T-helper 17 cell (primary cell): ENCODE data around the gene JMJD8. TPM values are rescaled to one million over a fixed set of nuclear protein-coding genes. Genes with fewer than 3 reads are reported as not detected.

Experiments used
- ATAC-seq: fragments of 150-1000 bp; cut with Tn5 transposase; 2 replicates; pipeline ENCODE4 v1.10.0; 2021; ENCODE audit warnings: mild to moderate bottlenecking, moderate library complexity
- DNase-seq, 3 donors: peaks; one replicate each; pipeline versions ENCODE4 v3.0.0 to v3.0.0-alpha.2; 2020 to 2021
- H3K9me3 ChIP-seq: one replicate; pipeline ENCODE4 v1.7.0; 2013; ENCODE audit warnings: low read length, mild to moderate bottlenecking; ENCODE audit not compliant: control insufficient read depth, poor library complexity, severe bottlenecking
- H3K27ac Mint-ChIP-seq: one replicate; pipeline ENCODE4 v1.8.0; 2022; ENCODE audit warnings: mild to moderate bottlenecking, moderate library complexity, mixed read lengths
- H3K27me3 Mint-ChIP-seq: one replicate; pipeline ENCODE4 v1.8.0; 2022; ENCODE audit warnings: mixed read lengths
- H3K36me3 Mint-ChIP-seq: one replicate; pipeline ENCODE4 v1.8.0; 2022; ENCODE audit warnings: low read depth, mixed read lengths
- H3K4me1 Mint-ChIP-seq: one replicate; pipeline ENCODE4 v1.8.0; 2022; ENCODE audit warnings: mild to moderate bottlenecking, mixed read lengths
- H3K4me3 Mint-ChIP-seq: one replicate; pipeline ENCODE4 v1.8.0; 2022; ENCODE audit warnings: mild to moderate bottlenecking, moderate library complexity, mixed read lengths
- total RNA-seq, 4 donors: library from RNA in 2 of 4; stranded (reverse) in 2 of 4; gene quantifications; one replicate each; pipeline ENCODE4 v1.2.3 and lab custom pipeline; 2022 to 2026

JMJD8 gene
- total RNA-seq, 2 donors from 2014 or later, result 28.0 to 36.1 TPM

GRCh38 chr16:726188-726437 is 42.0 kb upstream of the JMJD8 start:
- H3K9me3 ChIP-seq, result no peaks in the 10 kb centered on the region
- H3K4me1 Mint-ChIP-seq, result no peaks in the 10 kb centered on the region
- H3K4me3 Mint-ChIP-seq, result peak overlapping the region; percentile 41
- H3K27ac Mint-ChIP-seq, result peak overlapping the region; percentile 54
- no peaks in the 10 kb centered on the region for H3K27me3 Mint-ChIP-seq
- DNase-seq (no peak), ATAC-seq (no peak)
- no peaks in the 10 kb centered on the region for H3K36me3 Mint-ChIP-seq

- no peak for DNase-seq
- H3K27ac Mint-ChIP-seq, result no peak overlapping the region
- peak overlapping the region; percentile 41 for H3K4me3 Mint-ChIP-seq
These were observed 41.5 kb upstream of the JMJD8 start for GRCh38 chr16:725463-726187.

GRCh38 chr16:725041-725376 is 40.9 kb upstream of the JMJD8 start:
- Mint-ChIP-seq H3K27me3 (no peaks in the 10 kb centered on the region), H3K27ac (no peak overlapping the region), H3K4me1 (peaks cover 2% of the 10 kb centered on the region), H3K4me3 (no peak overlapping the region), H3K36me3 (no peaks in the 10 kb centered on the region)
- no peaks in the 10 kb centered on the region for H3K9me3 ChIP-seq
- DNase-seq (no peak), ATAC-seq (no peak)

More at GRCh38 chr16:725463-726187, 41.5 kb upstream of the JMJD8 start:
- H3K27me3 Mint-ChIP-seq, result no peaks in the 10 kb centered on the region
- no peaks in the 10 kb centered on the region for H3K9me3 ChIP-seq
- no peaks in the 10 kb centered on the region for H3K4me1 Mint-ChIP-seq
- no peaks in the 10 kb centered on the region for H3K36me3 Mint-ChIP-seq
- no peak for ATAC-seq

- peaks cover 4% of the 10 kb centered on the region for H3K4me1 Mint-ChIP-seq
- H3K4me3 Mint-ChIP-seq, result no peak overlapping the region
- H3K36me3 Mint-ChIP-seq, result no peaks in the 10 kb centered on the region
- no peak overlapping the region for H3K27ac Mint-ChIP-seq
- DNase-seq (no peak), ATAC-seq (no peak)
- H3K27me3 Mint-ChIP-seq, result no peaks in the 10 kb centered on the region
- no peaks in the 10 kb centered on the region for H3K9me3 ChIP-seq
These were observed 40.3 kb upstream of the JMJD8 start for GRCh38 chr16:724188-725040.

GRCh38 chr16:723695-724094 is 39.6 kb upstream of the JMJD8 start:
- no peaks in the 10 kb centered on the region for H3K36me3 Mint-ChIP-seq
- H3K27ac Mint-ChIP-seq, result no peak overlapping the region
- DNase-seq (no peak), ATAC-seq (no peak)
- H3K9me3 ChIP-seq, result no peaks in the 10 kb centered on the region
- no peaks in the 10 kb centered on the region for H3K27me3 Mint-ChIP-seq
- H3K4me1 Mint-ChIP-seq, result peaks cover 8% of the 10 kb centered on the region
- H3K4me3 Mint-ChIP-seq, result no peak overlapping the region

- H3K27me3 Mint-ChIP-seq, result no peaks in the 10 kb centered on the region
- H3K9me3 ChIP-seq, result no peaks in the 10 kb centered on the region
- ATAC-seq, result no peak
- no peak overlapping the region for H3K27ac Mint-ChIP-seq
- peak overlapping the region; percentile 70 for H3K4me3 Mint-ChIP-seq
- H3K36me3 Mint-ChIP-seq, result no peaks in the 10 kb centered on the region
- H3K4me1 Mint-ChIP-seq, result peaks cover 8% of the 10 kb centered on the region
- DNase-seq, result no peak
These were observed 38.9 kb upstream of the JMJD8 start for GRCh38 chr16:722835-723633.

- H3K9me3 ChIP-seq, result no peaks in the 10 kb centered on the region
- no peak for ATAC-seq
- no peaks in the 10 kb centered on the region for H3K36me3 Mint-ChIP-seq
- H3K4me1 Mint-ChIP-seq, result peaks cover 8% of the 10 kb centered on the region
- peak overlapping the region; percentile 67 for H3K4me3 Mint-ChIP-seq
- H3K27ac Mint-ChIP-seq, result no peak overlapping the region
- DNase-seq, result no peak
- H3K27me3 Mint-ChIP-seq, result no peaks in the 10 kb centered on the region
These were observed 37.8 kb upstream of the JMJD8 start for GRCh38 chr16:721765-722540.

- H3K27me3 Mint-ChIP-seq, result peaks cover 5% of the 10 kb centered on the region
- peak within 1 kb of the TSS; percentile 83 for H3K4me3 Mint-ChIP-seq
- no peaks in the 10 kb centered on the region for H3K36me3 Mint-ChIP-seq
- peak; percentile 56 to 62 (median 58) for DNase-seq
- ATAC-seq, result peak; percentile 81
- peaks cover 11% of the 10 kb centered on the region for H3K4me1 Mint-ChIP-seq
- H3K9me3 ChIP-seq, result no peaks in the 10 kb centered on the region
- H3K27ac Mint-ChIP-seq, result no peak within 1 kb of the TSS
These were observed 37.0 kb upstream of the JMJD8 start, which contains the start of gene ANTKMT for GRCh38 chr16:720990-721764. Gene ANTKMT (plus strand): TSS chr16:721146. CDS start chr16:721275, 129 bp downstream.

GRCh38 chr16:720447-720989 is 36.4 kb upstream of the JMJD8 start:
- DNase-seq (no peak), ATAC-seq (peak; percentile 11)
- Mint-ChIP-seq H3K4me1 (peaks cover 14% of the 10 kb centered on the region), H3K27ac (no peak overlapping the region), H3K27me3 (peaks cover 6% of the 10 kb centered on the region), H3K36me3 (no peaks in the 10 kb centered on the region), H3K4me3 (peak overlapping the region; percentile 83)
- no peaks in the 10 kb centered on the region for H3K9me3 ChIP-seq

GRCh38 chr16:719815-720446 is 35.8 kb upstream of the JMJD8 start:
- ATAC-seq (no peak), DNase-seq (no peak)
- Mint-ChIP-seq H3K27ac (no peak overlapping the region), H3K4me3 (peak overlapping the region; percentile 83), H3K4me1 (peaks cover 14% of the 10 kb centered on the region), H3K36me3 (no peaks in the 10 kb centered on the region), H3K27me3 (peaks cover 6% of the 10 kb centered on the region)
- H3K9me3 ChIP-seq, result no peaks in the 10 kb centered on the region

GRCh38 chr16:718922-719321 is 34.8 kb upstream of the JMJD8 start:
- ATAC-seq (no peak), DNase-seq (no peak)
- no peaks in the 10 kb centered on the region for H3K9me3 ChIP-seq
- peaks cover 16% of the 10 kb centered on the region for H3K4me1 Mint-ChIP-seq
- peaks cover 6% of the 10 kb centered on the region for H3K27me3 Mint-ChIP-seq
- H3K27ac Mint-ChIP-seq, result no peak overlapping the region
- no peak overlapping the region for H3K4me3 Mint-ChIP-seq
- no peaks in the 10 kb centered on the region for H3K36me3 Mint-ChIP-seq

GRCh38 chr16:718389-718788 is 34.3 kb upstream of the JMJD8 start:
- Mint-ChIP-seq H3K27ac (no peak overlapping the region), H3K4me1 (peaks cover 16% of the 10 kb centered on the region)
- no peak for DNase-seq

More at GRCh38 chr16:718389-718788, 34.3 kb upstream of the JMJD8 start:
- Mint-ChIP-seq H3K36me3 (no peaks in the 10 kb centered on the region), H3K4me3 (no peak overlapping the region), H3K27me3 (peaks cover 6% of the 10 kb centered on the region)
- no peak for ATAC-seq
- no peaks in the 10 kb centered on the region for H3K9me3 ChIP-seq
